Stimulated activated CD8-positive, alpha-beta memory T cell treated with anti-CD3 and anti-CD28 coated beads, Interleukin-2, amount 100 ng/mL, for 48 hours (primary cell): ENCODE measurements around the gene SMG6.
"Not testable (repeated sequence)": the region's sequence is repeated elsewhere in the genome, so short reads cannot be mapped to it uniquely, and the experiment has no call there.

ENCODE experiments used
- DNase-seq, 2 donors: peaks; one replicate each; pipeline ENCODE4 v3.0.0-alpha.2; 2020; ENCODE audit warnings: low read depth in 2 of 2

Gene SMG6

GRCh38 chr17:2304931-2305330, 1.3 kb upstream of the SMG6 start:
- DNase-seq = no peak

- DNase-seq = no peak
Measured at GRCh38 chr17:2302778-2303203, 794 bp downstream of the SMG6 start.

GRCh38 chr17:2299756-2300155, 3.8 kb downstream of the SMG6 start:
- no peak for DNase-seq

- no peak for DNase-seq
Measured at GRCh38 chr17:2299136-2299535, 4.4 kb downstream of the SMG6 start.

- no peak for DNase-seq
Measured at GRCh38 chr17:2297023-2297422, 6.6 kb downstream of the SMG6 start.

- no peak for DNase-seq
Measured at GRCh38 chr17:2295575-2295974, 8.0 kb downstream of the SMG6 start.

GRCh38 chr17:2292100-2292499, 11.5 kb downstream of the SMG6 start:
- DNase-seq = no peak

GRCh38 chr17:2289878-2290478, 13.6 kb downstream of the SMG6 start:
- DNase-seq = no peak

GRCh38 chr17:2283302-2283701, 20.3 kb downstream of the SMG6 start:
- no peak for DNase-seq

- DNase-seq = no peak
Measured at GRCh38 chr17:2282297-2282873, 21.2 kb downstream of the SMG6 start.

- DNase-seq = no peak
Measured at GRCh38 chr17:2279707-2280106, 23.9 kb downstream of the SMG6 start.

GRCh38 chr17:2277429-2278170, 26.0 kb downstream of the SMG6 start:
- no peak for DNase-seq

- DNase-seq = no peak
Measured at GRCh38 chr17:2275722-2276121, 27.9 kb downstream of the SMG6 start.

- DNase-seq = no peak
Measured at GRCh38 chr17:2274414-2274813, 29.2 kb downstream of the SMG6 start.

GRCh38 chr17:2271985-2272702, 31.4 kb downstream of the SMG6 start:
- DNase-seq = no peak

GRCh38 chr17:2267354-2267753, 36.2 kb downstream of the SMG6 start:
- no peak for DNase-seq

GRCh38 chr17:2266865-2267228, 36.7 kb downstream of the SMG6 start:
- DNase-seq = no peak

- peak; percentile 69 to 75 for DNase-seq
Measured at GRCh38 chr17:2266045-2266864, 37.3 kb downstream of the SMG6 start.

- not testable (repeated sequence) for DNase-seq
Measured at GRCh38 chr17:2265166-2265565, 38.4 kb downstream of the SMG6 start.

- DNase-seq = no peak
Measured at GRCh38 chr17:2264067-2264860, 39.3 kb downstream of the SMG6 start.
